8988T (cell line): ENCODE data around the gene MFAP5.

Experiments used
- DNase-seq: peaks from one replicate; pipeline ENCODE4 v3.0.0; 2011

MFAP5 gene

GRCh38 chr12:8662593-8662992, at the start of gene MFAP5:
Gene MFAP5, minus strand, starts transcription at chr12:8662826. Its CDS starts 722 bp downstream, at chr12:8662104.
- no peak for DNase-seq

- DNase-seq = no peak
These were observed 46.7 kb upstream of the MFAP5 start for GRCh38 chr12:8709124-8709830.

GRCh38 chr12:8702159-8702558, 39.5 kb upstream of the MFAP5 start:
- no peak for DNase-seq

GRCh38 chr12:8701046-8701660, 38.5 kb upstream of the MFAP5 start:
- DNase-seq = no peak

GRCh38 chr12:8699714-8700113, 37.1 kb upstream of the MFAP5 start:
- no peak for DNase-seq

- no peak for DNase-seq
These were observed 36.3 kb upstream of the MFAP5 start for GRCh38 chr12:8698879-8699278.

GRCh38 chr12:8698132-8698851, 35.7 kb upstream of the MFAP5 start:
- peak; percentile 45 for DNase-seq

GRCh38 chr12:8697476-8698131, 35.0 kb upstream of the MFAP5 start, which contains the start of gene RIMKLB:
Gene RIMKLB, plus strand, starts transcription at chr12:8697991. Its CDS starts 15,876 bp downstream, at chr12:8713867.
- peak; percentile 57 for DNase-seq

GRCh38 chr12:8697120-8697475, 34.5 kb upstream of the MFAP5 start:
- DNase-seq = no peak

GRCh38 chr12:8696442-8697090, 33.9 kb upstream of the MFAP5 start:
- DNase-seq = no peak

GRCh38 chr12:8695116-8695515, 32.5 kb upstream of the MFAP5 start:
- DNase-seq = no peak

GRCh38 chr12:8692573-8692972, 29.9 kb upstream of the MFAP5 start:
- DNase-seq = no peak

GRCh38 chr12:8689681-8690080, 27.1 kb upstream of the MFAP5 start:
- no peak for DNase-seq

GRCh38 chr12:8687846-8688601, 25.4 kb upstream of the MFAP5 start:
- no peak for DNase-seq

GRCh38 chr12:8685051-8685450, 22.4 kb upstream of the MFAP5 start:
- DNase-seq = no peak

GRCh38 chr12:8681129-8681884, 18.7 kb upstream of the MFAP5 start:
- DNase-seq = no peak

- no peak for DNase-seq
These were observed 17.9 kb upstream of the MFAP5 start for GRCh38 chr12:8680533-8680932.

GRCh38 chr12:8678661-8679111, 16.1 kb upstream of the MFAP5 start:
- DNase-seq = no peak

GRCh38 chr12:8677362-8677761, 14.7 kb upstream of the MFAP5 start:
- no peak for DNase-seq

- no peak for DNase-seq
These were observed 14.0 kb upstream of the MFAP5 start for GRCh38 chr12:8676651-8677050.

- DNase-seq = no peak
These were observed 13.0 kb upstream of the MFAP5 start for GRCh38 chr12:8675591-8676036.
